ENCODE data around the gene CLDN25.

CLDN25 gene

DNA sequence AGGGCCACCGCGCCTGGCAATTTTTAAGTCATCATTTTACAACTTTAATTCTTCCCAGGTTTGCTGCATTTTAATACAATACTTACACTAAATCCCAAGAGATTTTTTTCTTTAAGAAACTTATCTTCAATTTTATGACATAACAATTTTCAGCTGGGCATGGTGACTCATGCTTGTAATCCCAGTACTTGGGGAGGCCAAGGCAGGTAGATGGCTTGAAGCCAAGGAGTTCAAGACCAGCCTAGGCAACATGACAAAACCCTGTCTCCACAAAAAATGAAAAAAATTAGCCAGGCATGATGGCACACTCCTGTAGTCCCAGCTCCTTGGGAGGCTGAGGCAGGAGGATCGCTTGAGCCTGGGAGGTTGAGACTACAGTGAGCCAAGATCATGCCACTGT, 38.8 kb downstream of the CLDN25 start:
- ChIA-PET POLR2A (no interaction called here), CTCF (interaction anchor here (0.7 kb wide), 2 partner anchors 13 to 147 kb away, joined by 3 to 4 read pairs; no protein-coding TSS in a partner anchor)
- H3K36me3 ChIP-seq (ENCODE audit: control insufficient read depth in 2 of 2, insufficient read depth in 1 of 2, low read length in 2 of 2): peaks cover 7 to 70% of the 10 kb centered on the region in 2 experiments

DNA sequence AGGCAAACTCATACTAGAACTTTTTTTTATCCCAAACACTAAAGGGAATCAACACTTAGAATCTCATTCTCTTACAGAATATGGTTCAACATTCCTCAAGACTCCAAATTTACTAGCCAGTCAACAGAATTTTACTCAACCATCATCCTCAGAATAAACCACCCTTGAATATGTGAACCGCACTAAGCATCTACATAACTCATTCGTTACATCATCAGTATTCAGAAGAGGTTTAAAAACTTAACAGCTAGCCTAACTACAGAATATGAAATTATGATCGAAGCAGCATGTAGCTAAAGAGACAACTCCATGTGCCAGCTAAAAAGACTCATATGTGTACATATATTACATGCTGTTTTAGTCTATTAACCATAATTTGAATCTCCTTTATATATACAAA, 47.9 kb downstream of the CLDN25 start:
- H3K4me1 ChIP-seq (ENCODE audit: control insufficient read depth, insufficient read depth, low read length): no peaks in the 10 kb centered on the region
- H3K4me3 ChIP-seq (ENCODE audit: low read depth, low read length): no peak overlapping the region
- H3K27ac ChIP-seq (ENCODE audit: extremely low read depth, low read depth, low read length): no peak overlapping the region
- H3K36me3 ChIP-seq (ENCODE audit: control insufficient read depth in 2 of 2, insufficient read depth in 1 of 2, low read length in 2 of 2): peaks cover 13 to 90% of the 10 kb centered on the region in 2 experiments
- ChIA-PET POLR2A (no interaction called here), CTCF (no interaction called here)
- no peak for TF ChIP-seq ZNF341 (tag by site-specific recombination; IDR thresholded peaks at IDR 0.05; ENCODE audit: low read depth)
- no peak for TF ChIP-seq ZNF391 (tag by site-specific recombination; IDR thresholded peaks at IDR 0.05; ENCODE audit: borderline replicate concordance, low read depth)
- no peak for TF ChIP-seq ZNF501 (tag by site-specific recombination; IDR thresholded peaks at IDR 0.05)
- no peaks in the 10 kb centered on the region for H3K9me3 ChIP-seq (ENCODE audit: control insufficient read depth, insufficient read depth, low read depth, low read length)

More for the DNA sequence above, 38.8 kb downstream of the CLDN25 start:
- H3K27ac ChIP-seq (ENCODE audit: extremely low read depth, low read depth, low read length): no peak overlapping the region
- H3K4me1 ChIP-seq (ENCODE audit: control insufficient read depth, insufficient read depth, low read length): no peaks in the 10 kb centered on the region
- no peak overlapping the region for H3K4me3 ChIP-seq (ENCODE audit: low read depth, low read length)
- no peaks in the 10 kb centered on the region for H3K9me3 ChIP-seq (ENCODE audit: control insufficient read depth, insufficient read depth, low read depth, low read length)
- TF ChIP-seq ZNF10 (tag by site-specific recombination; IDR thresholded peaks at IDR 0.05): no peak
- TF ChIP-seq GLIS1 (tag by site-specific recombination; IDR thresholded peaks at IDR 0.05): peak; percentile 15; the same call in 1 of the 2 replicates
- TF ChIP-seq, protein P1, sequence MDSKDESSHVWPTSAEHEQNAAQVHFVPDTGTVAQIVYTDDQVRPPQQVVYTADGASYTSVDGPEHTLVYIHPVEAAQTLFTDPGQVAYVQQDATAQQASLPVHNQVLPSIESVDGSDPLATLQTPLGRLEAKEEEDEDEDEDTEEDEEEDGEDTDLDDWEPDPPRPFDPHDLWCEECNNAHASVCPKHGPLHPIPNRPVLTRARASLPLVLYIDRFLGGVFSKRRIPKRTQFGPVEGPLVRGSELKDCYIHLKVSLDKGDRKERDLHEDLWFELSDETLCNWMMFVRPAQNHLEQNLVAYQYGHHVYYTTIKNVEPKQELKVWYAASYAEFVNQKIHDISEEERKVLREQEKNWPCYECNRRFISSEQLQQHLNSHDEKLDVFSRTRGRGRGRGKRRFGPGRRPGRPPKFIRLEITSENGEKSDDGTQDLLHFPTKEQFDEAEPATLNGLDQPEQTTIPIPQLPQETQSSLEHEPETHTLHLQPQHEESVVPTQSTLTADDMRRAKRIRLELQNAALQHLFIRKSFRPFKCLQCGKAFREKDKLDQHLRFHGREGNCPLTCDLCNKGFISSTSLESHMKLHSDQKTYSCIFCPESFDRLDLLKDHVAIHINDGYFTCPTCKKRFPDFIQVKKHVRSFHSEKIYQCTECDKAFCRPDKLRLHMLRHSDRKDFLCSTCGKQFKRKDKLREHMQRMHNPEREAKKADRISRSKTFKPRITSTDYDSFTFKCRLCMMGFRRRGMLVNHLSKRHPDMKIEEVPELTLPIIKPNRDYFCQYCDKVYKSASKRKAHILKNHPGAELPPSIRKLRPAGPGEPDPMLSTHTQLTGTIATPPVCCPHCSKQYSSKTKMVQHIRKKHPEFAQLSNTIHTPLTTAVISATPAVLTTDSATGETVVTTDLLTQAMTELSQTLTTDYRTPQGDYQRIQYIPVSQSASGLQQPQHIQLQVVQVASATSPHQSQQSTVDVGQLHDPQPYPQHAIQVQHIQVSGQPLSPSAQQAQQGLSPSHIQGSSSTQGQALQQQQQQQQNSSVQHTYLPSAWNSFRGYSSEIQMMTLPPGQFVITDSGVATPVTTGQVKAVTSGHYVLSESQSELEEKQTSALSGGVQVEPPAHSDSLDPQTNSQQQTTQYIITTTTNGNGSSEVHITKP (tag by site-specific recombination; IDR thresholded peaks at IDR 0.05): 0 out of 2 replicates have a peak, but pooled peaks have one; percentile 15
- no peak for TF ChIP-seq ZNF335 (tag by site-specific recombination; conservative IDR thresholded peaks at IDR 0.05)
- TF ChIP-seq ZNF24 (tag by site-specific recombination; IDR thresholded peaks at IDR 0.05): no peak
- TF ChIP-seq ZNF629 (tag by site-specific recombination; IDR thresholded peaks at IDR 0.05): 0 out of 2 replicates have a peak, but pooled peaks have one; percentile 36

DNA sequence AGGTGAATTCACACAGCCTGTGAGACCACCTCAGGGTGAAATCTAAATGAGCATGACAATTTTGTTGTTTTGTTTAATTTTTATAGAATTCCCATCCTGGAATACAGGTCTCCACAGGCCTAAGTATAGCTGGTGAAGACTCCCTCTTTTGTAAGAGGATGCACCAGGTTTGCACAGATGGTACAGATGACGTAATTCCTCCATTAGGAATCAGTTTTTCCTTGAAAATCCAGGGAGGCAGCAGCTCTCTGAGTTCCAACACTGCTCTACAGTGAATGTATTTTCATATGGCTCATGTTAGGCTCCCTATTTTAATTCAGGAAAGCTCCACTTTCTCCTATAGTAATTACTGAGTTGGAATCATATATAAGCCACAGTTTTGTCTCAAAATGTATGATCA, 48.6 kb downstream of the CLDN25 start:
- Histone ChIP-seq H3K27ac (ENCODE audit: extremely low read depth, low read depth, low read length) (no peak overlapping the region), H3K4me1 (ENCODE audit: control insufficient read depth, insufficient read depth, low read length) (no peaks in the 10 kb centered on the region), H3K9me3 (ENCODE audit: control insufficient read depth, insufficient read depth, low read depth, low read length) (no peaks in the 10 kb centered on the region), H3K36me3 (ENCODE audit: control insufficient read depth in 2 of 2, insufficient read depth in 1 of 2, low read length in 2 of 2) (peaks cover 6 to 89% of the 10 kb centered on the region in 2 experiments), H3K4me3 (ENCODE audit: low read depth, low read length) (no peak overlapping the region)
- ChIA-PET CTCF (interaction anchor here (0.8 kb wide), 1 partner anchor 26 kb away, joined by 3 read pairs; no protein-coding TSS in a partner anchor), POLR2A (no interaction called here)
- TF ChIP-seq OSR2 (tag by site-specific recombination; IDR thresholded peaks at IDR 0.05) (no peak), ZNF23 (tag by site-specific recombination; IDR thresholded peaks at IDR 0.05; ENCODE audit: borderline replicate concordance) (no peak), KLF1 (tag by site-specific recombination; IDR thresholded peaks at IDR 0.05) (no peak), ZNF548 (tag by site-specific recombination; IDR thresholded peaks at IDR 0.05) (no peak), ZNF416 (tag by site-specific recombination; IDR thresholded peaks at IDR 0.05) (no peak), ZNF521 (tag by site-specific recombination; IDR thresholded peaks at IDR 0.05) (no peak), ZNF658 (tag by site-specific recombination; IDR thresholded peaks at IDR 0.05) (no peak), ZNF2 (tag by site-specific recombination; IDR thresholded peaks at IDR 0.05) (no peak), ZNF670 (tag by site-specific recombination; IDR thresholded peaks at IDR 0.05; ENCODE audit: low read depth) (no peak), ZNF830 (tag by site-specific recombination; IDR thresholded peaks at IDR 0.05; ENCODE audit: low read depth) (no peak), ZNF654 (tag by site-specific recombination; IDR thresholded peaks at IDR 0.05; ENCODE audit: low read depth) (no peak), ZNF600 (tag by site-specific recombination; IDR thresholded peaks at IDR 0.05) (no peak), GLI4 (tag by site-specific recombination; IDR thresholded peaks at IDR 0.05) (no peak)
- TF ChIP-seq, protein P2, sequence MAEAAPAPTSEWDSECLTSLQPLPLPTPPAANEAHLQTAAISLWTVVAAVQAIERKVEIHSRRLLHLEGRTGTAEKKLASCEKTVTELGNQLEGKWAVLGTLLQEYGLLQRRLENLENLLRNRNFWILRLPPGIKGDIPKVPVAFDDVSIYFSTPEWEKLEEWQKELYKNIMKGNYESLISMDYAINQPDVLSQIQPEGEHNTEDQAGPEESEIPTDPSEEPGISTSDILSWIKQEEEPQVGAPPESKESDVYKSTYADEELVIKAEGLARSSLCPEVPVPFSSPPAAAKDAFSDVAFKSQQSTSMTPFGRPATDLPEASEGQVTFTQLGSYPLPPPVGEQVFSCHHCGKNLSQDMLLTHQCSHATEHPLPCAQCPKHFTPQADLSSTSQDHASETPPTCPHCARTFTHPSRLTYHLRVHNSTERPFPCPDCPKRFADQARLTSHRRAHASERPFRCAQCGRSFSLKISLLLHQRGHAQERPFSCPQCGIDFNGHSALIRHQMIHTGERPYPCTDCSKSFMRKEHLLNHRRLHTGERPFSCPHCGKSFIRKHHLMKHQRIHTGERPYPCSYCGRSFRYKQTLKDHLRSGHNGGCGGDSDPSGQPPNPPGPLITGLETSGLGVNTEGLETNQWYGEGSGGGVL (tag by site-specific recombination; IDR thresholded peaks at IDR 0.05): no peak

Measured in HEK293 (cell line).